ENCODE measurements around the gene KIR3DL3.
"Not testable (repeated sequence)": the region's sequence is repeated elsewhere in the genome, so short reads cannot be mapped to it uniquely, and the experiment has no call there.

KIR3DL3 gene

GRCh38 chr19:54731191-54731590, 6.9 kb downstream of the KIR3DL3 start:
- DNase-seq (ENCODE audit: low spot score): no peak

GRCh38 chr19:54738306-54738705, 14.1 kb downstream of the KIR3DL3 start, which contains the start of gene KIR2DL3:
KIR2DL3 (plus strand) TSS chr19:54738513; CDS start chr19:54738546, 33 bp downstream.
- DNase-seq (ENCODE audit: low spot score): not testable (repeated sequence)

- no peak for DNase-seq (ENCODE audit: low spot score)
Observed at GRCh38 chr19:54738715-54739114, 14.5 kb downstream of the KIR3DL3 start.

- DNase-seq (ENCODE audit: low spot score): no peak
Observed at GRCh38 chr19:54739587-54740497, 15.6 kb downstream of the KIR3DL3 start.

- not testable (repeated sequence) for DNase-seq (ENCODE audit: low spot score)
Observed at GRCh38 chr19:54741950-54742349, 17.7 kb downstream of the KIR3DL3 start.

GRCh38 chr19:54744080-54744479, 19.8 kb downstream of the KIR3DL3 start:
- DNase-seq (ENCODE audit: low spot score): not testable (repeated sequence)

GRCh38 chr19:54747614-54748322, 23.5 kb downstream of the KIR3DL3 start:
- DNase-seq (ENCODE audit: low spot score): not testable (repeated sequence)

- not testable (repeated sequence) for DNase-seq (ENCODE audit: low spot score)
Observed at GRCh38 chr19:54750276-54750675, 26.0 kb downstream of the KIR3DL3 start.

GRCh38 chr19:54756204-54757110, 32.2 kb downstream of the KIR3DL3 start:
- DNase-seq (ENCODE audit: low spot score): not testable (repeated sequence)

GRCh38 chr19:54758577-54758976, 34.3 kb downstream of the KIR3DL3 start:
- DNase-seq (ENCODE audit: low spot score): not testable (repeated sequence)

- peak; percentile 7 for DNase-seq (ENCODE audit: low spot score)
Observed at GRCh38 chr19:54764219-54764618, 40.0 kb downstream of the KIR3DL3 start.

- not testable (repeated sequence) for DNase-seq (ENCODE audit: low spot score)
Observed at GRCh38 chr19:54766464-54766863, 42.2 kb downstream of the KIR3DL3 start.

- DNase-seq (ENCODE audit: low spot score): not testable (repeated sequence)
Observed at GRCh38 chr19:54769646-54770045, 45.4 kb downstream of the KIR3DL3 start, which contains the start of gene KIR2DL1. KIR2DL1 (plus strand) TSS chr19:54769793; CDS start chr19:54769851, 58 bp downstream.

GRCh38 chr19:54770511-54770910, 46.3 kb downstream of the KIR3DL3 start:
- not testable (repeated sequence) for DNase-seq (ENCODE audit: low spot score)

GRCh38 chr19:54771018-54771960, 47.0 kb downstream of the KIR3DL3 start:
- DNase-seq (ENCODE audit: low spot score): peak; percentile 46

GRCh38 chr19:54772666-54773065, 48.4 kb downstream of the KIR3DL3 start:
- DNase-seq (ENCODE audit: low spot score): not testable (repeated sequence)

GRCh38 chr19:54775095-54775815, 51.0 kb downstream of the KIR3DL3 start:
- DNase-seq (ENCODE audit: low spot score): not testable (repeated sequence)

- not testable (repeated sequence) for DNase-seq (ENCODE audit: low spot score)
Observed at GRCh38 chr19:54775830-54776229, 51.6 kb downstream of the KIR3DL3 start.

- not testable (repeated sequence) for DNase-seq (ENCODE audit: low spot score)
Observed at GRCh38 chr19:54777851-54778250, 53.6 kb downstream of the KIR3DL3 start.

GRCh38 chr19:54778896-54779295, 54.7 kb downstream of the KIR3DL3 start:
- not testable (repeated sequence) for DNase-seq (ENCODE audit: low spot score)

All from LoVo (cell line).